ENCODE results near the gene MPV17L2. TPM values are rescaled to one million over a fixed set of nuclear protein-coding genes. Genes with fewer than 3 reads are reported as not detected.

MPV17L2 gene
- total and polyA plus RNA-seq, 2 donors from 2014 or later, result 11.5 to 31.1 TPM

GRCh38 chr19:18193388-18194180 lies 566 bp downstream of the MPV17L2 start:
- peak overlapping the region; percentile 48 to 76 (median 59) for H3K4me3 ChIP-seq (ENCODE audit: low read length in 3 of 3)
- H3K36me3 ChIP-seq (ENCODE audit: control insufficient read depth in 2 of 3, insufficient read depth in 3 of 3, low read length in 3 of 3), result peaks cover 0 to 14% (median 6%) of the 10 kb centered on the region in 3 donors
- H3K27ac ChIP-seq (ENCODE audit: low read depth in 2 of 2, low read length in 2 of 2), result peak overlapping the region; percentile 80 to 84
- no peaks in the 10 kb centered on the region for H3K9me3 ChIP-seq (ENCODE audit: control insufficient read depth in 2 of 3, insufficient read depth in 1 of 3, low read length in 3 of 3)
- TF ChIP-seq CTCF (IDR thresholded peaks at IDR 0.05; ENCODE audit: borderline replicate concordance, extremely low read depth, insufficient read depth), result no peak
- DNase-seq (peak in 3 of 5 donors; percentile 22 to 88 (median 51)), FAIRE-seq (no peak)
- peaks cover 0 to 11% (median 9%) of the 10 kb centered on the region in 3 donors for H3K4me1 ChIP-seq (ENCODE audit: control insufficient read depth in 2 of 3, insufficient read depth in 2 of 3, low read depth in 1 of 3, low read length in 3 of 3)
- intact Hi-C loops (cut with DNase I), result loop anchor here (10.0 kb wide), 1 partner anchor 61 kb away; a partner anchor contains a TSS
- no peaks in the 10 kb centered on the region for H3K27me3 ChIP-seq (ENCODE audit: control insufficient read depth, insufficient read depth, low read length)
- H3K9ac ChIP-seq (ENCODE audit: low read length in 3 of 3), result peak overlapping the region; percentile 22 to 77 (median 71)

GRCh38 chr19:18194181-18194530 lies 1.1 kb downstream of the MPV17L2 start:
- no peak overlapping the region for H3K27ac ChIP-seq (ENCODE audit: low read depth in 2 of 2, low read length in 2 of 2)
- DNase-seq, result no peak
- intact Hi-C loops (cut with DNase I), result loop anchor here (10.0 kb wide), 1 partner anchor 61 kb away; a partner anchor contains a TSS

GRCh38 chr19:18194554-18195238 lies 1.7 kb downstream of the MPV17L2 start:
- peak overlapping the region in 1 of 2 donors; percentile 28 for H3K27ac ChIP-seq (ENCODE audit: low read depth in 2 of 2, low read length in 2 of 2)
- H3K27me3 ChIP-seq (ENCODE audit: control insufficient read depth, insufficient read depth, low read length), result no peaks in the 10 kb centered on the region
- FAIRE-seq (no peak), DNase-seq (peak in 2 of 5 donors; percentile 33 to 67)
- peaks cover 0 to 22% (median 8%) of the 10 kb centered on the region in 3 donors for H3K36me3 ChIP-seq (ENCODE audit: control insufficient read depth in 2 of 3, insufficient read depth in 3 of 3, low read length in 3 of 3)
- TF ChIP-seq CTCF (IDR thresholded peaks at IDR 0.05; ENCODE audit: borderline replicate concordance, extremely low read depth, insufficient read depth), result no peak
- peak overlapping the region in 1 of 3 donors; percentile 24 for H3K9ac ChIP-seq (ENCODE audit: low read length in 3 of 3)
- H3K9me3 ChIP-seq (ENCODE audit: control insufficient read depth in 2 of 3, insufficient read depth in 1 of 3, low read length in 3 of 3), result no peaks in the 10 kb centered on the region
- H3K4me3 ChIP-seq (ENCODE audit: low read length in 3 of 3), result peak overlapping the region in 1 of 3 donors; percentile 76
- peaks cover 0 to 11% (median 9%) of the 10 kb centered on the region in 3 donors for H3K4me1 ChIP-seq (ENCODE audit: control insufficient read depth in 2 of 3, insufficient read depth in 2 of 3, low read depth in 1 of 3, low read length in 3 of 3)
- intact Hi-C loops (cut with DNase I), result loop anchor here (10.0 kb wide), 1 partner anchor 60 kb away; a partner anchor contains a TSS

More at GRCh38 chr19:18194181-18194530, 1.1 kb downstream of the MPV17L2 start:
- Histone ChIP-seq H3K36me3 (ENCODE audit: control insufficient read depth in 2 of 3, insufficient read depth in 3 of 3, low read length in 3 of 3) (peaks cover 0 to 20% (median 8%) of the 10 kb centered on the region in 3 donors), H3K4me3 (ENCODE audit: low read length in 3 of 3) (peak overlapping the region; percentile 16 to 76 (median 59)), H3K9ac (ENCODE audit: low read length in 3 of 3) (peak overlapping the region in 1 of 3 donors; percentile 77), H3K9me3 (ENCODE audit: control insufficient read depth in 2 of 3, insufficient read depth in 1 of 3, low read length in 3 of 3) (no peaks in the 10 kb centered on the region), H3K27me3 (ENCODE audit: control insufficient read depth, insufficient read depth, low read length) (no peaks in the 10 kb centered on the region), H3K4me1 (ENCODE audit: control insufficient read depth in 2 of 3, insufficient read depth in 2 of 3, low read depth in 1 of 3, low read length in 3 of 3) (peaks cover 0 to 11% (median 9%) of the 10 kb centered on the region in 3 donors)
- FAIRE-seq, result no peak
- TF ChIP-seq CTCF (IDR thresholded peaks at IDR 0.05; ENCODE audit: borderline replicate concordance, extremely low read depth, insufficient read depth), result no peak
